Retinal pigment epithelial cell (primary cell): ENCODE results near the gene SCGB3A2.

Experiments used
- DNase-seq: peaks from one replicate; pipeline ENCODE4 v3.0.0-alpha.2; 2010; ENCODE audit warnings: low read depth
- H3K4me3 ChIP-seq: 2 replicates; pipeline ENCODE4 v1.5.1; 2011; ENCODE audit warnings: mild to moderate bottlenecking, low read length, control low read depth, moderate library complexity
- CTCF ChIP-seq: conservative IDR thresholded peaks from 2 replicates; pipeline ENCODE4 v1.5.1; 2011; ENCODE audit warnings: low read depth, low read length, control low read depth, inconsistent platforms

The SCGB3A2 gene

GRCh38 chr5:147844846-147845245, 33.7 kb upstream of the SCGB3A2 start:
- TF ChIP-seq CTCF, result no peak
- no peak overlapping the region for H3K4me3 ChIP-seq
- DNase-seq, result no peak

DNA sequence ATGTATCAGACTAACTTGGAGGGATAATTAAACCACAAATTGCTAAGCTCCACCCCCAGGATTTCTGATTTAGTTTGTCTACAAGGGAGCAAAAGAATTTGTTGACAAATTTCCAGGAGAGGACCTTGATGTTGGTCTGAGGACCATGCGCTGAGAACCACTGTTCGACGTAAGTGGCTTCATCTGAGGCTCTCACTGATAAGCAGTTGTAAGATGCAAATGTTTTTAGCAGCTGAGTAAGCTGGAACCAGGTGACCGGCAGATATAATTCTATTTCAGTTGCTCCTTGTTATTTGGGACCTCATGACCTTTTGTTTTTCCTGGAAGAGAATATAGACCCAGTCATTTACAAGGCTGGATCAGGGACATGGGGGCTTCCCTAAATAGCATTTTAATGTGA, 32.9 kb upstream of the SCGB3A2 start:
- TF ChIP-seq CTCF, result no peak
- H3K4me3 ChIP-seq, result no peak overlapping the region

DNA sequence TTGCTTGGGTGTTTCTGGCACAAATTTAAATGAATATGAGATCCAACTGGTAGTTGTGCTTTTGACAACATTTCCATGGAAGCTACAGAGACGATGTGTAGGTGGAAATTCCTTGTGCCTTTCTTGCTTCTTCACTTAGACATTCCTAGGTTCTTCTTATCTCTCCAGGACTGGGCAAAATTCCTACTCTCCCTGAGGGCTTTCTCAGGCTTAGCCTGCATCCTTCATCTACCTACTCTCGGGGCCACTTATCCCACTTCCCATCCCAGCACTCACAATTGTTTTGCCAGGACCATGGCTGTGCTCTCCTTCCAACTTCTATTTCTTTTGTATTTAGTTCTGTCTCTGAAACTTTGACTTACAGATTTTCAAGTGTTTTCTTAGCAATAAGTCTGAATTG, 29.3 kb upstream of the SCGB3A2 start:
- no peak for TF ChIP-seq CTCF
- no peak overlapping the region for H3K4me3 ChIP-seq
- DNase-seq, result no peak

More for the DNA sequence above, 32.9 kb upstream of the SCGB3A2 start:
- no peak for DNase-seq

- TF ChIP-seq CTCF, result no peak
- DNase-seq, result no peak
- no peak overlapping the region for H3K4me3 ChIP-seq
Observed at GRCh38 chr5:147851578-147851977, 26.9 kb upstream of the SCGB3A2 start.

DNA sequence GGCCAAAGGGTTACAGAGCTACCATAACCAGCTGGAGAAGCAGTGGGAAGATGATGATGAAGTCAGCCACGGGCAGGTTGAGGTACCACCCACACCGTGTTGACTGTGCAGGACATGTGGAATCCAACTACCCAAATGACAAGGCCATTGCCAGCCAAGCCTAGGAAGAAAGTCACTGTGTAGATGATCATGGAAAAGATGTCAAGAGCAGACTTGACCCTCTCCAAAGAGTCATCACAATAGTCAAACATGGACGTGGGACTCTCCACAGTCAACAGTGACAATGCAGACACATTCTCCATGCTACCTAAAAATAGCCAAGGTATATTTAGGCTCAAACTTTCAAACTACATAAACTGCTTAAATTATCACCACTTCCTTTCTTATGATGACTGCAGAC, 26.1 kb upstream of the SCGB3A2 start:
- no peak for TF ChIP-seq CTCF
- H3K4me3 ChIP-seq, result no peak overlapping the region
- DNase-seq, result no peak

GRCh38 chr5:147853372-147853987, 25.0 kb upstream of the SCGB3A2 start:
- no peak overlapping the region for H3K4me3 ChIP-seq
- no peak for DNase-seq
- no peak for TF ChIP-seq CTCF

- no peak for TF ChIP-seq CTCF
- no peak for DNase-seq
- H3K4me3 ChIP-seq, result no peak overlapping the region
Observed at GRCh38 chr5:147854331-147854730, 24.2 kb upstream of the SCGB3A2 start.
